GM12878 (cell line): ENCODE measurements around the gene TTLL11. TPM values are rescaled to one million over a fixed set of nuclear protein-coding genes. Genes with fewer than 3 reads are reported as not detected.

ENCODE experiments used
- ATAC-seq: fragments of 200-7000 bp; cut with Tn5 transposase; 3 replicates; pipeline ENCODE4 v1.9.1; 2020; ENCODE audit warnings: mild to moderate bottlenecking, moderate library complexity
- BruUV-seq: library from RNA; stranded (reverse); fragments of 400-500 nt; replicated peaks from 2 replicates; lab custom pipeline; 2021; lab: Mats Ljungman, UMichigan
- CTCF ChIA-PET: fragments of 300-600 bp; sonication (Branson Sonifier 250); formaldehyde crosslinking; extraction: SDS; loops from one replicate; lab custom pipeline; 2021; ENCODE audit warnings: inconsistent platforms; lab: Yijun Ruan, JAX
- POLR2A ChIA-PET: fragments of 350-600 bp; formaldehyde crosslinking; extraction: SDS; loops from one replicate; lab custom pipeline; 2021; ENCODE audit warnings: inconsistent platforms; lab: Charles Lee
- RAD21 ChIA-PET: fragments of 300-600 bp; sonication (Branson Sonifier 250); formaldehyde crosslinking; loops from one replicate; lab custom pipeline; 2023; ENCODE audit warnings: antibody characterized with exemption; ENCODE audit not compliant: unreplicated experiment; lab: Charles Lee
- SMC1A ChIA-PET: fragments of 300-600 bp; sonication (Branson Sonifier 250); formaldehyde crosslinking; loops from one replicate; lab custom pipeline; 2023; ENCODE audit not compliant: unreplicated experiment, uncharacterized antibody; lab: Charles Lee
- DNase-seq: peaks from one replicate; pipeline ENCODE4 v3.0.0-alpha.2; 2011; ENCODE audit warnings: low read depth, low spot score
- FAIRE-seq: peaks from 3 replicates; lab custom pipeline; 2011; peaks lifted over from hg19 to GRCh38; lab: Jason Lieb, UNC
- H2AFZ ChIP-seq: 2 replicates; pipeline ENCODE4 v1.6.0; 2011; ENCODE audit warnings: low read depth, low read length, control low read depth; ENCODE audit not compliant: control insufficient read depth
- H3K27ac ChIP-seq: 2 replicates; pipeline ENCODE4 v1.5.1; 2011; ENCODE audit warnings: control low read depth; ENCODE audit not compliant: control insufficient read depth, insufficient read depth
- H3K27me3 ChIP-seq, 2 experiments: replicated peaks in 1 of 2; 2 replicates each; pipeline versions ENCODE4 v1.6.0 to v1.6.1; 2011; ENCODE audit warnings: low read length in 1 of 2; ENCODE audit not compliant: control insufficient read depth in 2 of 2, insufficient read depth in 2 of 2
- H3K36me3 ChIP-seq, 2 experiments: 2 replicates each; pipeline ENCODE4 v1.5.1; 2011; ENCODE audit warnings: low read length in 1 of 2; ENCODE audit not compliant: control insufficient read depth in 2 of 2, insufficient read depth in 2 of 2
- H3K4me1 ChIP-seq: 2 replicates; pipeline ENCODE4 v1.6.1; 2011; ENCODE audit warnings: mild to moderate bottlenecking, low read length, moderate library complexity, mixed read lengths; ENCODE audit not compliant: control insufficient read depth, insufficient read depth
- H3K4me2 ChIP-seq: 2 replicates; pipeline ENCODE4 v1.6.0; 2011; ENCODE audit warnings: control low read depth; ENCODE audit not compliant: control insufficient read depth, insufficient read depth
- H3K4me3 ChIP-seq: fragments of 200-600 bp; sonication (generic); 2 replicates; pipeline ENCODE4 v1.5.1; 2016
- H3K79me2 ChIP-seq: 2 replicates; pipeline ENCODE4 v1.6.0; 2011; ENCODE audit warnings: low read length; ENCODE audit not compliant: control insufficient read depth, insufficient read depth
- H3K9ac ChIP-seq: 2 replicates; pipeline ENCODE4 v1.8.0; 2011; ENCODE audit warnings: low read length, control low read depth, mixed read lengths; ENCODE audit not compliant: control insufficient read depth, insufficient read depth
- H3K9me3 ChIP-seq: replicated peaks from 3 replicates; pipeline ENCODE4 v1.5.1; 2011; ENCODE audit warnings: mild to moderate bottlenecking, low read length; ENCODE audit not compliant: control insufficient read depth, insufficient read depth
- H4K20me1 ChIP-seq: 2 replicates; pipeline ENCODE4 v1.6.0; 2011; ENCODE audit not compliant: control insufficient read depth, insufficient read depth
- GABPA ChIP-seq: IDR thresholded peaks from 2 replicates; pipeline ENCODE4 v1.6.1; 2014; ENCODE audit warnings: antibody characterized with exemption, low read depth, mild to moderate bottlenecking, inconsistent platforms
- RAD51 ChIP-seq: fragments of 450-650 bp; IDR thresholded peaks from 2 replicates; pipeline ENCODE4 v1.6.1; 2016; ENCODE audit warnings: moderate library complexity, mild to moderate bottlenecking, inconsistent platforms
- RELA ChIP-seq: fragments of 450-650 bp; IDR thresholded peaks from 2 replicates; pipeline ENCODE4 v1.8.0; 2014; ENCODE audit warnings: borderline replicate concordance; ENCODE audit not compliant: partially characterized antibody
- SUZ12 ChIP-seq: fragments of 200-600 bp; sonication (generic); IDR thresholded peaks from one replicate; pipeline ENCODE4 v1.6.1; 2018; ENCODE audit warnings: antibody characterized with exemption, mild to moderate bottlenecking; ENCODE audit not compliant: unreplicated experiment
- TCF3 ChIP-seq: IDR thresholded peaks from 2 replicates; pipeline ENCODE4 v1.6.1; 2012; ENCODE audit warnings: low read depth, mild to moderate bottlenecking, low read length, borderline replicate concordance; ENCODE audit not compliant: insufficient read depth
- ZNF687 ChIP-seq: fragments of 450-650 bp; IDR thresholded peaks from 2 replicates; pipeline ENCODE4 v1.6.1; 2017; ENCODE audit warnings: mild to moderate bottlenecking, moderate library complexity
- WGBS: methylation state at CpG from one replicate; pipeline ENCODE4 v1.1.6; 2016; ENCODE audit warnings: low lambda C conversion rate; ENCODE audit not compliant: insufficient replicate concordance, insufficient coverage; ENCODE audit errors: missing lambda C conversion rate; 5-methylcytosine and 5-hydroxymethylcytosine counted together
- in situ Hi-C: fragments of 300-500 bp; cut with MboI; formaldehyde crosslinking; loops from 9 replicates; pipeline ENCODE4 v1.14.3; 2018; ENCODE audit warnings: mixed read lengths
- intact Hi-C: fragments of 100-400 bp; cut with micrococcal nuclease; formaldehyde crosslinking; loops from one replicate; pipeline ENCODE4 v1.14.2; 2022; ENCODE audit not compliant: unreplicated experiment
- polyA plus RNA-seq, 11 experiments: library from polyadenylated mRNA; depleted of rRNA in 4 of 11; unstranded in 6 of 11; stranded (reverse) in 5 of 11; fragments of >200 nt; fragmentation: Nextera tagmentation in 4 of 11; fragmentation: Illumina TruSeq in 1 of 11; extraction: Ambion mirVana in 4 of 11; extraction: Trizol in 1 of 11; gene quantifications; 1 replicate in 1 of 11; 2 replicates in 10 of 11; pipeline versions ENCODE4 v1.2.1 to v1.2.3, GENCODE V29; 2011 to 2016; ENCODE audit warnings: inconsistent platforms in 2 of 11, missing spikeins in 2 of 11, low read depth in 1 of 11
- total RNA-seq, 4 experiments: library from RNA; depleted of rRNA in 3 of 4; stranded (reverse); fragments of >200 nt in 3 of 4; fragmentation: Illumina TruSeq in 1 of 4; extraction: Trizol in 1 of 4; gene quantifications; 2 replicates each; pipeline versions ENCODE4 v1.2.1 to v1.2.3, GENCODE V29; 2013 to 2021

Gene TTLL11
- total and polyA plus RNA-seq, 10 of the 15 experiments (the other 5 are each of a cell fraction or from before 2014, with no cell fraction given), result 1.2 to 3.7 (median 2.9) TPM

- Histone ChIP-seq H3K36me3 (no peaks in the 10 kb centered on the region), H4K20me1 (no peaks in the 10 kb centered on the region), H3K4me2 (no peak overlapping the region), H3K9me3 (no peaks in the 10 kb centered on the region), H2AFZ (no peak overlapping the region), H3K27me3 (no peaks in the 10 kb centered on the region; a peak in 1 of 4 replicates), H3K4me3 (no peak overlapping the region), H3K27ac (no peak overlapping the region), H3K79me2 (no peaks in the 10 kb centered on the region), H3K9ac (no peak overlapping the region), H3K4me1 (no peaks in the 10 kb centered on the region)
- no peak for ATAC-seq
- in situ Hi-C loops (no loop called here), intact Hi-C loops (no loop called here)
- ChIA-PET RAD21 (no interaction called here), CTCF (interaction anchor here (0.7 to 1.0 kb wide), 2 partner anchors 29 to 224 kb away, joined by 3 read pairs; no protein-coding TSS in a partner anchor), POLR2A (no interaction called here), SMC1A (interaction anchor here (0.8 kb wide), 1 partner anchor 9 kb away, joined by 3 read pairs; no protein-coding TSS in a partner anchor)
- no peak for DNase-seq
- TF ChIP-seq RAD51 (no peak), SUZ12 (no peak), RELA (no peak), TCF3 (no peak), GABPA (no peak), ZNF687 (no peak)
- WGBS, result 56% methylated on average over 6 of the region's 6 CpGs
- no peak for FAIRE-seq
- BruUV-seq, result no TSS peak
Observed at GRCh38 chr9:121914017-121914595, 179.0 kb downstream of the TTLL11 start.
